Activated T-helper 1 cell treated with Interleukin-2 at 50 U/mL for 16 hours (primary cell): Measurements from ENCODE around the gene SRSF4.
"Not testable (repeated sequence)": the region's sequence is repeated elsewhere in the genome, so short reads cannot be mapped to it uniquely, and the experiment has no call there.

Source experiments
- DNase-seq: peaks from one replicate; pipeline ENCODE4 v3.0.0-alpha.2; 2020; ENCODE audit warnings: low read depth

Gene SRSF4

DNA sequence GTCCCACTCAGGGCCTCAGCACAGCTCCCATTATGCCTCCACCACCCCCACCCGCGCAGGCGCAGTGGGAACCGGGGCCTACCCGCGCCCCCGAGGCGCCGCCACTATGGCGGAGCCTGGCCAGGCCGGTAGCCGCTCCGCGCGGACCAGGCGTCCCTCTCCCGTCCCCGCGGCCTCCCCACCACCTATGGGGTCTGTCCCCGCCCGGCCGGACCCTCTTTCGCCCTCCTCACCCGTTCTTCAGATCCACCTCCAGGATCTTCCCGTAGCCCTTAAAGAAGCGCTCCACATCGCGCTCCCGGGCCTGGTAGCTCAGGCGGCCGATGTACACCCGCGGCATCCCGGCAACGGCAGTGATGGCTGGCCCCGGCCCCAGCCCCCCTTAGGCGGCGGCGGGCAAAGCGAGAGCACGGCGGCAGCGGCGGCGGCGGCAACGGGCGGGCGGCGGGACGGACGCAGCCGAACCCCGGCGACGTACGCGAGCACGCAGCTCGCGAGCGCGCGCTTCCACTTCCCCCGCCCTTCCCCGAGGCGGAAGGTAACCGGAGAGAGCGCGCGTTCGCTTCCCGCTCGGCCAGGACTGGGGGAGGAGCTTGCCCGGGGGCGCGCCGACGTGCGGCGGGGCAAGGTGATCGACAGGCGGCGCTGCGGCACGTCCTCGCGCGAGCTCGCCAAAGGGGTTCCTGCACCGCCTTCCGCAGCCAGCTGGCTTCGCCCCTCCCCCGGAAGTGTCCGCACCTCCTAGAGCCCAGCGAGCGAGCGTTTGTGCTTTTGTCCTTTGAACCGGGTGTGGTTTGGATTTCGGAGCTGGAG lies at the start of gene SRSF4:
Gene SRSF4 (minus strand): TSS at position 488 of the 813 bp plus-strand sequence. CDS start 148 bp downstream, at position 340.
- DNase-seq: peak; percentile 99

DNA sequence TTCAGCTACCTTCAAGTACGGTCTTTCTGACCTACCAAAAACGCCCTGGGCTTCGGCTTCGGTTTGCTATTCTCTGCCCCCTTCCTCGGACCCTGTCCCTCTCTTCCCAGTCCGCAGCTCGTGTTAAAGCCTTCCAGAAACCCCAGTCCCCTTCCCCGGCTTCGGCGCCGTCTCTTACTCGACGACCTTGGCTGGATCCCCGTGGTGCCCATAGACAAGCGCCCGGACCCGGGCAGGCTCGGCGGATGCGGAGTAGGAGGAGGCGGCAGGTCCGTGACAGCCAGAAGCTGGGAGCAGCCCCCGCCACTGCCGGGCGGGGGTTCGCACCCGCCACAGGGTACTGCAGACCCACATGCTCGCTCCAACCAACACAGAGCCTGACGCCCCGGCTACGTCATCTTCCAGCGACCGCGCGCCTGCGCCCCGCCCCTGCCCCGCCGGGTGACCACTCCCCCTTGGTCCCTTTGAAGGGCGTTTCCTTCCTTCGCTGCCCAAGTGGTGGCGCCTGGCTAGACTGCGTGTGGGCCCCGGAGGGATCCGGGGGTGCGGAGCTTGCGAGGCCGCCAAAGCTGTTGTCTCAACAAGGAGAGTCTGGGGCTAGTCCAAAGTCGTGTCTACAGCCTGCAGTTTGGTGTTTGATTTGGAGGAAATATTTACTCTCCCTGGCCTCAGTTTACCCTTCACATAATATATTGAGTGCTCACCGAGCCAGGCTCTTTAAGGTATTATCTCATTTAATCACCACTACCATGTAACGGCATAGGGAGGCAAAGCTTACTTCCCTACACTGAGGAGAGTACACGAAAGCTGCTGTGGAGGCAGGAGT lies 49.1 kb upstream of the SRSF4 start, which contains the start of gene MECR:
Gene MECR (minus strand): TSS at position 382 of the 826 bp plus-strand sequence. CDS start 28 bp downstream, at position 354.
- DNase-seq: peak; percentile 89

DNA sequence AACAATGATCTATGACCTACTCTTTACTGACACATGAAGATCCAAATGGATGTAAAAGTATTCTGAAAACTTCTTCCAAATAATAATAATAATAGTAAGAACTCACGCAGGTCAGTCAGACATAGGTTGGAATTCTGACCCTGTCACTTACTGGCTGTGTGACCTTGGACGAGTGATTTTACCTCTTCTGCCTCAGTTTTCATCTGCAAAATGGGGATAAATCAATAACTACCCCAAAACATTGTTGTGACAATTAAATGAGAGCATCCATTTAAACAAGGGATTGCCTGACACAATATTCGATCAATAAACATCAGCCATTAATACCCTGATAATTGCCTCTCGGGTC lies 48.5 kb upstream of the SRSF4 start:
- DNase-seq: no peak

DNA sequence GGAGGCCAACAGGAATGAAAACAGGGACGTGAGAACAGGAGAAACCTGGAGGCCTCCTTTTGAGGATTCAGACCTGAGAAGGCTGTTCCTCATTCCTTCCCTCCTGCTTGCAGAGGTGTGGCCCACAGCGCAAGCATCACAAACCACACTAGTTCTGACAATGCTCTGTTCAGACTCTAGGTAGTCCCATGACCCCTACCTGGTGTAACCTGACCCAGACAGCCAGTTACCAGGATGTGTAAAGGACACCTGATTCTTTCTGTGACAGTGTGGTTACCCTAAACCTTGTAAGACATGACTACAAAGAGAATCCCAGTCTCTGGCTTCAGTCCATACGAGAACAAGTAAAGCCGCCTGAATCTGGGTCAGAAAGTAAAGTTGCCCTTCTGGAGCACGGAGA lies 45.8 kb upstream of the SRSF4 start:
- DNase-seq: no peak

DNA sequence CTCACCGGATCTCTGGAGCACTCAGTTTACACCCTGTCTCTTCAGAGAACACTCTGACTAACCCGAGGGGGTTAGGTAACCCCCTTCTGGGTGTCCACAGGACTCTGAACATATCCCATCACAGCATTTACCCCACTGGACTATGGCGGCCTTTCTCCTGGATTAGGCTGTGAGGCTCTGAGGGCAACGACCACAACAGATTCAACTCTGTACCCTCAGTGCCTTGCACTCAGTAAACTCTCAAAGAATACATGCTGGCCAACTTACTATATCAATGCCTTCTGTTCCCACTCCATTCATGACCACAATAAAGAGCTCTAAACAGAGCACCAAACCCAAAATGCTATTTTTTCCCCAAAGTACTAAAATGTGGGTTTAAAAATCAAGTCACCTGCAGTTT lies 43.7 kb upstream of the SRSF4 start:
- no peak for DNase-seq

DNA sequence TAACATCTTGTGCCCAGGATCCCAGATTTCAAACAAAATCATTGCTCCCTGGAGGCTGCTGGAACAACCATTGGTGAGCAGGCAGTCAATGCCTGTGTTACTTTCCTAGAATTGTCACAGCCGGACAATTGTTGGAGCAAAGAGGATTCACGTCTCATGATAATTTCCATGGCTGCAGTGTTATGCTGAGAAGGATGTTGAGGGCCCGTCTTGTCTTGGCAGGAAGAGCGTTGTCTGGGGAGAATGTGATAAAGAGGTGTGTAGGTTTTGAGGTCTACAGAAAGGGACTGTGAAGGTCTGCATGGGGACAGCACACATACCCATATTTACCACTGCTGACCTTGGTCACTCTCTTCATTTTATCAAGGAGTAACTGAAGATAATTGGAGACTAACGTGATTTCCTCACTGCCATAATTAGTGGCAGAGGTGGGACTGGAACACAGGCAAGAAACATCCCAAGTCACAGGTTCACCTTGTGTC lies 42.7 kb upstream of the SRSF4 start:
- no peak for DNase-seq

DNA sequence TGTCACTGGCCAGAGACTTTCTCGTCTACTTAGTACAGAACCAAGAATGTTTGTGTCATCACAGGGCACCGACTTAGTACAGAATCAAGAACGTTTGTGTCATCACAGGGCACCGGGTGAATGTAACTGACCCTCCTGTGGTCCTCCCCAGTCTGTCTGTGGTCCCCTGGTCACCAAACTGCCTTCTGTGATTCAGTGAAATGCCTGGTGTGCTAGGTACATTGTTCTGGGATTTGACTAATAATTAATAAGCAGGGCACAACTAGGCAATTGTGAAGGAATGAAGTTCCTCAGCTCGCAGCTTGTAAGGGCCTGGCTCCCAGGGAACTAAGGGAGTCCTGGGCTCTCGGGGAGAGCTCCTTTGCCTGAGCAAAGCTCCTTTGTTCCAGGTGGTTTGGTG lies 41.8 kb upstream of the SRSF4 start:
- DNase-seq: no peak

DNA sequence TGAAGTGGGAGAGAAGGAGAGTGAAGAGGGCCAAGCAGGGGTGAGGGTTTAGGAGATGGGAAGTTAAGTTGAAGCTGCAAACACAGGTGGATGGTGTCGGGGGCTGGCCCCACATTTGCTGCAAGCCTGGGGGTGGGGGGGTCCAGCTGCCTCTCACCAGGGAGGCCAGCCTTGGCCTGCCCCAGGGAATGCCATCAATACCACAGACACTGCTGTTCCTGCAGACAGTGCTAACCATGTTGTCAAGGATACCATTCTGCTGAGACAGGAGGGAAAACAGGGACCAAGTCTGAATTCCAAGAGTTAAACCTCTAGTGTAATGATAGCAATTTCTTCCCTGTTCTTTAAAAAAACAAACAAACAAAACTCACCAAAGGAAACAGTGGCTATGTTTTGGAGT lies 41.0 kb upstream of the SRSF4 start:
- no peak for DNase-seq

DNA sequence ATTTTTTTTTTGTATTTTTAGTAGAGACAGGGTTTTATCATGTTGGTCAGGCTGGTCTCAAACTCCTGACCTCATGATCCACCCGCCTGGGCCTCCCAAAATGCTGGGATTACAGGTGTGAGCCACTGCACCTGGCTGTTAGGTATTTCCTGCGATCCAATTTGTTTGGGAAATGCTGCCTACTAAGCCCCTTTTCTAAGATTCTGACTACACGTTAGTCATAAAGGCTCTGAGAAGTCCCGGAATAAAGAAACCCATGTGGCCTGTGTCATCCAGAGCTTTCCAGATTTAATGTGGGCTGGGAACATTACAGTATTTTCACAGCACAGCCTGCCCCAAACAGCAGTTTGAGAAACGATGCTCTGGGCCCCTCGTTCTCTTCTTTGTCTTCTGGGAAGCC lies 40.6 kb upstream of the SRSF4 start:
- DNase-seq: not testable (repeated sequence)

DNA sequence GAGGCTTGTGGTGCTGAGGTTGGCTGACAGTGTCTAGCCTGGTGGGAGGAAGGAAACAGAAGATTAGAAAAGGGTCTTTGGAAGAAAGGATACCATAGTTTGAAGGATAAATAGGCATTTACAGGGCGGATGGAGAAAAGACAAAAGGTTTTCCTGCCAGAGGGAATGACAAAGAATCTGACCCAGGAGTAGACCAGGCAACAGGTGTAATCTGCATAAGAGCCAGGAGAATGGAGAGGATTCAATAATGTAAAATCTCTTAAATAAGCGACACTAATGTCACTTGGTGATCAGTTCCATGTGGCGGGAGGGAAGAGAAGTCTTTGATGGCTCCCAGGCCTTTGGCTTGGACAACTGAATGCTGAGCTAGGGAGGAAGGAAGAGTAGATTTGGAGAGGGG lies 39.6 kb upstream of the SRSF4 start:
- DNase-seq: no peak

DNA sequence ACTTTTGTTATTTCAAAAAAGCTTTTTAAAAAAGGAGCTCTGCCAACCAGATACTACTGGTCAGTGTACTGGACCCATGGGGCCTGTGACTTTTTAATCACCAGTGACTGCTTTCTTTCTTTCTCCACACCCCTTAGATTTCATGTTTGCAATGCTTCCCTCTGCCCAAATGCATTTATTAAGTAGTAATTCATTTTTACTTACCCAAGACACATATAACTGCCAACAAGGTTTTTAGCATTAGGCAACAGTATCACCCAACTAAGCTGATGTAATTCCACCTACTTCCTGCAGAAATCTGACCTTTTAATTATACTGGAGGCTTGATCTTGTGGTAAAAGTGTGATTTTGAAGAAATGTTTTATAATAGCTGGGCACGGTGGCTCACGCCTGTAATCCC lies 36.5 kb upstream of the SRSF4 start:
- DNase-seq: no peak

DNA sequence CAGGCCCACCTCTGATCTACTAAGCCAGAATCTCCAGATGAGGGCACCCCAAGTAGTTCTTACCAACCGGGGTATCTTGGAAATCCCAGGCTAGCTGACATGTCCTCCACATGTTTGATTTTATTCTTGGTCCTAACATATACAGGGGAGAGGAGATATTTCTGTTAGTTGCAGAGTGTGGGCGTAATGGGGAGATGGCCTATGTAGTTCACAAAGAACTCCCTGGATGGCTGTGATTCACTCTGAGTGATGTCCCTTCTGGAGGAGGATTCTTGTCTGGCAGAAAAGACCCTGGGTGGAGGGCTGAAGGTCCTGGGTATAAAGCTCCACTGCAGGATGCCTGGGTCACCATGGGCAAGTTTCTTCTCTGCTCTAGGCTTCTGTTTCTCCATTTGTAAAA lies 35.9 kb upstream of the SRSF4 start:
- DNase-seq: no peak

DNA sequence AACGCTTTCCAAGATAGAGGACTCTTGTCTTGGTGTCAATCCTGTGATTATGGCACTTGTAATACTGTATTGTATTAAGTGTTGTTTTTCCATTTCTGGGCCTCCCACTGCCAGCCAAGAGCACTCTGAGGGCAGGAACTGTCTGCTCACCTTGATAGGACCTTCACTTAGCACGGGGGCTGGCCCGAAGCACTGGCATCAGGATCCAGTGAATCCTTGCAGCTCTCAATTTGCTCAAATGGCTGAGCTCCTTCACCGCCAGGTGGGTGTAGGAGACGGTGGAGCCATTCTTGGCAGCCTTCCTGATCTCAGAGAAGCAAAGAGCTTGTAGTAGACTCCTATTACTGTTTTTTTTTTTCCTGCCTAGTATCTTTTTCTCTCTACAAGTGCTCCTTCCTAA lies 31.4 kb upstream of the SRSF4 start:
- DNase-seq: no peak

DNA sequence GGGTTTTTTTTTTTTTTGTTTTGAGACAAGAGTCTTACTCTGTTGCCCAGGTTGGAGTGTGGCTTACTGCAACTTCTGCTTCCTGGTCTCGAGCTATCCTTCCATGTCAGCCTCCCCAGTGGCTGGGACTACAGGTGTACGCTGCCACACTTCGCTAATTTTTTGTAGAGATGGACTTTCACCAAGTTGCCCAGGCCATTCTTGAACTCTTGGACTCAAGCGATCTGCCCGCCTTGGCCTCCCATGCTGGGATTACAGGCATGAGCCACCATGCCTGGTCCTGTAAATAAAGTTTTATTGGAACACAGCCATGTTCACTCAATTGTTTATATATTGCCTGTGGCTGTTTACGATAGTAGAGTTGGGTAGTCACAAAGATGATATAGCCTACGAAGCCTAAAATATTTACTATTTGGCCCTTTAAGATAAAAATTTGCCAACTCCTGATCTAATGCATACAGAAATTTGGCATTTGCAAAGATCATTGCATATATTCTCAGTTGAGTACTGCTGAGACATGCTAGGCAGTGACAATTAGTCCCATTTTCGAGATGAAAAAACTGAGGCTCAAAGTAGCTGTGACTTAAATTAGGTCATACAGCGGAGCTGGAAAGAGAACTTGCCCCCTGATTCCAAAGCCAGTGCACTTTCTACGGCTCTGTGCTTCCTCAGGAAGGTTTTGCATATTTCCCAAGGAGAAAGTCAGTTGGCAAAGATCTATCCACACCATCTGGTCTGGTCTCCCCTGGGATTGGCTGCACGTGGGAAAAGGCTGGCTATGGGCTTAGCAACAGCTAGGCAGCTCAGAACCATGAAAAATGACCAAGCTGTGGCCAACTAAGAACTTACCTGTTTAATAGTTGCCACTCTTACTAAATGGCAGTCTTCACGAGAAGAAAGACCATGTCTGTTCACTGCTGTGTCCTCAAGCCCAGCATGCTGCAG lies 29.7 kb upstream of the SRSF4 start:
- no peak for DNase-seq

DNA sequence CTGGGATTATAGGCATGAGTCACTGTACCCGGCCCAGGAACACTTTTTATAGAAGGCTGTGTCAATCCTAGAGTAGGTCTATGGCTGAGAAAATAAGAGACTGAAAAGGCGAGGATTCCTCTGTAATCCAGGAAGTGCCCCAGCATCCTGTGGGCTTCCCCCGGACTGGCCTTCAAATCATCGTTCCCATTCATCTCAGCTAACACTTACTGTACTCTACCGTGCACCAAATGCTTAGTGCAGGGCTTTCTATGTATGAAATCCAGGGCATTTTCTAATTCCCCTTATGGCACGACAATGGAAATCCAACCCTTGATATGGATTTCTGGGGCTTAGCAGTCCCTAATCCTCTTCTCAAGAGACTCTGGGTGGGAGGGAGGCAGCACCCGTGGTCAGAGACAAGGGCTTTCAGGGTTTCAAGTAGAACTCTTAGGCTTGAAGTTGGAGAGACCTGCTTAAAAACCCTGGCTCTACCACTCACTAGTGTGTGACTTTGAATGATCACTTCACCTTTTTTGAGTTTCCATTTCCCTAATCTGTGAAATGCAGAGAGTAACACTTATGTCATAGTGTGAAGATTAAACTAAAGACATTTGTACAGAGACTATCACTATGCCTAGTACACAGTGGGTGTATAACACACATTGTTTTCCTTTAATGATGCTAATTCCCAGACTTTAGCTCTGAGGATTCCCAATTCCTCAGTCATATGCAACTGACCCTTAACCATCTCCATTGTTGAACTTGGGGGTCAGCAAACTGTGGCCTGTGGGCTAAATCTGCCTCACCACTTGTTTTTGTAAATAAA lies 28.8 kb upstream of the SRSF4 start:
- no peak for DNase-seq

DNA sequence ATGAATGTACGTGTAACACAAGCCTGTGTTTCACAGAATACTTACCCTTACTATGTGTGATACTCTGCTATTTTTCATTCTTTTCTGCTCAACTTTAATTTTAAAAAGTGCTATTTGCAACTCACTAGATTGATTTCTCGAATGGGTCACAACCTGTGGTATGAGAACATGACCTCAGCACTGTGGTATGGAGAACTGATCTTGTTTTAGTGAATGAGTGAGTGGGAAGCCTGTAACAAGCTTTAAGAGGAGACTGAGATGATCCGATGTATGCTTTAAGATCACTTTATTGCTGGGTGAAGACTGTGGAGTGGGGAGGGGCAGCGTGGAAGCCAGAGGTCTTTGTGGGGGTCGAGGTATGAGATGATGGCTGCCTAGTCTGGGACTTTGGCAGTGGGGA lies 27.5 kb upstream of the SRSF4 start:
- DNase-seq: no peak

DNA sequence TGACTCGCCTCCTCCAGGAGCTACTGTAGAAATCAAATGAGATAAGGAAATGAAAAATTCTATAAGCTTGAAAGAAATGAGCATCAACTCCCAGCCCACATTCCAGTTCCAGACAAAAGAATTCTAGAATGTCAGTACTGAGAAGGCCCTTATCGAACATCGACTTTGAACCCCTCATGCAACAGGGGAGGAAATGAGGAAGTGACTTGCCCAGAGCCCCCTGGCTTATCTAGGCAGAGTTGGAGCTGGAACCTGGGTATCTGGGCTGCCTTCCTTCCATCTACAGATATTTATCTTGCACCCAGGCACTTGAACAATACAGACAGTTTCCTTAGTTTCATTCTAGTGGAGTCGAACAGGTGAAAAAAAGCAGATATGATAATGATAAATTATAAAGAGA lies 26.7 kb upstream of the SRSF4 start:
- no peak for DNase-seq

DNA sequence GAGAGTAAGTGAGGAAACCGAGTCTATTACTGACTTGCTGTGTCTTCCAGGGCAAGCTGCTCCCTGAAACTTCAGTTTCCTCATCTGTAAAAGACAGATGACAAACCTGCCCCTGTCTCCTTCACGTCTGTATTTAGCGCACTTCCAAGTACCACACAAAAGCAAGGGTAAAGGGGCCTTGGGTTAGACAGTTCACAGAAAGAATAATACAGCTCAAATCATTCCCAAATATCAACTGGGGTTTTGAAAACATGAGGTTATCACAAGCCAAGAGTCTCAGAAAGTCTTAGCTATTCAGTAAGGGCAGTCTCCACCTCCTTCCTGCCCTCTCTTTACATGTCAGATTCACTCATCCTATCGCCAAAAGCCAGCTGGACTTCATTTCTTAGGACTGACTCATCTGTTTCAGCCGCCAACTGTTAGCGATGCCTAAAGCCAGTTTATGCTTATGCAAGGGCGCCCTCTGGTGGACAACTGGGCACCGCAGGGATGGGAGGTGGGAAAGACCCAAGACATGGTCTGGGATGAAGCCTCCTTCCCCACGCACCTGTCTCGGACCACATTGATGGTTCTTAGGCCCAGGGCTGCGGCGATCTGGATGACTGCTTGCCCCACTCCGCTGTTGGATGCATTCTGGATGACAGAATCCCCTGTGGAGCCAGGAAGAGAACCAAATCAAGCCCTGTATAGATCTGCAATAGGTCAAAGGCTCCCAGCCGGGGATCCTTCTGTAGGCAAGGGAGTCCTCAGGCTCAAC lies 21.1 kb upstream of the SRSF4 start:
- DNase-seq: peak; percentile 71

DNA sequence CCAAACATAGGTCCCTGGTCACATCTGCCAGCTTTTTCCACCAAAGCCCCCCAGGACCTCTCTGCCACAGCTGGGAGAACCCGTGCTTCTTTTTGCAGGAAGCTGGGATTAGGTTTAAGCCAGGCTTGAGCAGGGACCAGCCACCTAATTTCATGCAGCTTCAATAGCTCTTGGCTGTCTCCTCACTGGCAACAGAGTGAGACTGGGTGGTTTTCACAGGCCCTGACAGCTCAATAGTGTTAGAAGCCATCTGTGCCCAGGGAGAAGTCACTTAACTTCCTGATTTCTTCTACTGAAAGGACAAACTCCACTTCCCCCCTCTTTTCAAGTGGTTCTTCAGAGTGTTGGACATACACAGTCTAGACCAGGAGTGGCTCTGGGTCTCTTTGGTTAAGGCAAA lies 20.4 kb upstream of the SRSF4 start:
- DNase-seq: no peak

DNA sequence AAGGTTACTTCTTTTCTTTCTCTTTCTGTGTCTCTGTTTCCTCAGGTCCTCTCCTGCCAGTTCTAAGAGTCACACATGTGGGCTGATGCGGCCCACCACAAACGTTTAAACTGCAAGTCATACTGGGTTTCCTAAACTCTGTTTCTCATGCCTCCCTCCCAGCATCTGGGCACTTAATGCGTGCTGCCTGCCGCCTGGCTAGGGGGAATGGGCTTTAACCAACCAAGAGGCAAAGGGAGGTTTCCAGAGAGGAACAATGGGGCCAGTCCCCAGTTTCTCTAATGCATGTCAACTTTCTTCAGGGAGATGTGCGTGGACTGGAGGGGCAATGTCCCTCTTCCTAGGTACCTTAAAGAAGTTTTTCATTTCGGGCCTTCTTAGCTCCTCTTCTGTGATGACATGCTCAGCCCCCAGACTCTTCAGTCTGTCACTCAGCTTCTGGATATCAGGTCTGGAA lies 19.9 kb upstream of the SRSF4 start:
- no peak for DNase-seq
